Neural crest cell (in vitro differentiated cells): ENCODE measurements around the gene EHD2. TPM values are rescaled to one million over a fixed set of nuclear protein-coding genes. Genes with fewer than 3 reads are reported as not detected.
A peak's percentile ranks its signal among the peaks of the same experiment; 100 is the strongest.
"Not testable (repeated sequence)": the region's sequence is repeated elsewhere in the genome, so short reads cannot be mapped to it uniquely, and the experiment has no call there.

ENCODE experiments used
- DNase-seq: peaks from one replicate; pipeline ENCODE4 v3.0.0; 2021; ENCODE audit warnings: low read depth, mixed read lengths, low spot score
- H3K27ac Mint-ChIP-seq: one replicate; pipeline ENCODE4 v1.8.0; 2021; ENCODE audit warnings: mild to moderate bottlenecking, mixed read lengths; ENCODE audit not compliant: unreplicated experiment
- H3K27me3 Mint-ChIP-seq: 2 replicates; pipeline ENCODE4 v1.8.0; 2021; ENCODE audit warnings: low read depth, mild to moderate bottlenecking, mixed read lengths
- H3K36me3 Mint-ChIP-seq: 2 replicates; pipeline ENCODE4 v1.8.0; 2021; ENCODE audit warnings: low read depth, mild to moderate bottlenecking, mixed read lengths
- H3K4me1 Mint-ChIP-seq: 2 replicates; pipeline ENCODE4 v1.8.0; 2021; ENCODE audit warnings: mixed read lengths
- H3K4me3 Mint-ChIP-seq: one replicate; pipeline ENCODE4 v1.8.0; 2021; ENCODE audit warnings: mild to moderate bottlenecking, mixed read lengths
- H3K9me3 Mint-ChIP-seq: 2 replicates; pipeline ENCODE4 v1.8.0; 2021; ENCODE audit warnings: mixed read lengths
- CTCF ChIP-seq: fragments of 200-600 bp; sonication (generic); conservative IDR thresholded peaks from 2 replicates; pipeline ENCODE4 v1.5.0; 2021; ENCODE audit warnings: antibody characterized with exemption, mild to moderate bottlenecking
- total RNA-seq: library from RNA; stranded (reverse); gene quantifications from 2 replicates; pipeline ENCODE4 v1.2.1, GENCODE V29; 2021

The EHD2 gene
- total RNA-seq, 1 donor from 2014 or later, result 0.47 TPM

- no peaks in the 10 kb centered on the region for H3K27me3 Mint-ChIP-seq
- H3K4me1 Mint-ChIP-seq, result peaks cover 37% of the 10 kb centered on the region
- peak overlapping the region; percentile 49 for H3K4me3 Mint-ChIP-seq
- DNase-seq, result no peak
- TF ChIP-seq CTCF, result no peak
- peaks cover 5% of the 10 kb centered on the region for H3K36me3 Mint-ChIP-seq
- no peak overlapping the region for H3K27ac Mint-ChIP-seq
- H3K9me3 Mint-ChIP-seq, result no peaks in the 10 kb centered on the region
Observed at GRCh38 chr19:47776568-47776967, 63.3 kb downstream of the EHD2 start.

- H3K36me3 Mint-ChIP-seq, H3K27me3 Mint-ChIP-seq, H3K9me3 Mint-ChIP-seq, DNase-seq: not testable (repeated sequence)
- Mint-ChIP-seq H3K4me1 (peaks cover 37% of the 10 kb centered on the region), H3K27ac (peak overlapping the region; percentile 98), H3K4me3 (peak overlapping the region; percentile 92)
Observed at GRCh38 chr19:47777245-47778048, 64.2 kb downstream of the EHD2 start.

- peak within 1 kb of the TSS; percentile 98 for H3K27ac Mint-ChIP-seq
- H3K4me1 Mint-ChIP-seq, result peaks cover 29% of the 10 kb centered on the region
- no peaks in the 10 kb centered on the region for H3K27me3 Mint-ChIP-seq
- H3K9me3 Mint-ChIP-seq, result no peaks in the 10 kb centered on the region
- peaks cover 8% of the 10 kb centered on the region for H3K36me3 Mint-ChIP-seq
- TF ChIP-seq CTCF, result no peak
- peak; percentile 82 for DNase-seq
- H3K4me3 Mint-ChIP-seq, result peak within 1 kb of the TSS; percentile 92
Observed at GRCh38 chr19:47778049-47778953, 65.1 kb downstream of the EHD2 start, which contains the start of gene SELENOW. TSS of gene SELENOW (plus strand) at chr19:47778703. CDS start at chr19:47778786, 83 bp downstream.

- H3K36me3 Mint-ChIP-seq, result peaks cover 8% of the 10 kb centered on the region
- no peaks in the 10 kb centered on the region for H3K9me3 Mint-ChIP-seq
- H3K27me3 Mint-ChIP-seq, result no peaks in the 10 kb centered on the region
- peak overlapping the region; percentile 21 for H3K27ac Mint-ChIP-seq
- H3K4me3 Mint-ChIP-seq, result peak overlapping the region; percentile 92
- peaks cover 25% of the 10 kb centered on the region for H3K4me1 Mint-ChIP-seq
- DNase-seq, result no peak
- TF ChIP-seq CTCF, result no peak
Observed at GRCh38 chr19:47778954-47779351, 65.7 kb downstream of the EHD2 start.

GRCh38 chr19:47779524-47780214 lies 66.4 kb downstream of the EHD2 start:
- peaks cover 21% of the 10 kb centered on the region for H3K4me1 Mint-ChIP-seq
- peak overlapping the region; percentile 21 for H3K27ac Mint-ChIP-seq
- H3K36me3 Mint-ChIP-seq, result peaks cover 13% of the 10 kb centered on the region
- H3K9me3 Mint-ChIP-seq, result no peaks in the 10 kb centered on the region
- DNase-seq, result no peak
- peak overlapping the region; percentile 92 for H3K4me3 Mint-ChIP-seq
- TF ChIP-seq CTCF, result no peak
- no peaks in the 10 kb centered on the region for H3K27me3 Mint-ChIP-seq
